Measurements from ENCODE around the gene SELENOM. TPM values are rescaled to one million over a fixed set of nuclear protein-coding genes. Genes with fewer than 3 reads are reported as not detected.

Gene SELENOM, protein sequence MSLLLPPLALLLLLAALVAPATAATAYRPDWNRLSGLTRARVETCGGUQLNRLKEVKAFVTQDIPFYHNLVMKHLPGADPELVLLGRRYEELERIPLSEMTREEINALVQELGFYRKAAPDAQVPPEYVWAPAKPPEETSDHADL
- total RNA-seq, result 3.1 and 3.7 TPM in 2 replicates
- long read RNA-seq, partial matches to known transcripts, result 0 of 1 reads
- long read RNA-seq, other reads (novel, unspliced or antisense), result 0 of 1 reads

GRCh38 chr22:31107178-31107893, at the start of gene SELENOM:
TSS of gene SELENOM (minus strand) at chr22:31107568. CDS start at chr22:31107505, 63 bp downstream.
- H3K4me3 Mint-ChIP-seq (ENCODE audit: low read depth), result peak within 1 kb of the TSS; percentile 71
- peaks cover 27% of the 10 kb centered on the region for H3K27me3 Mint-ChIP-seq
- no peaks in the 10 kb centered on the region for H3K36me3 Mint-ChIP-seq (ENCODE audit: insufficient read depth)
- peak within 1 kb of the TSS; percentile 87 for H3K27ac Mint-ChIP-seq
- H3K9me3 Mint-ChIP-seq (ENCODE audit: low read depth), result no peaks in the 10 kb centered on the region
- peak; percentile 81 for TF ChIP-seq CTCF (IDR thresholded peaks at IDR 0.05; ENCODE audit: unreplicated experiment)
- DNase-seq (ENCODE audit: low spot score, unreplicated experiment), result peak; percentile 83
- peaks cover 5% of the 10 kb centered on the region for H3K4me1 Mint-ChIP-seq (ENCODE audit: low read depth)

DNA sequence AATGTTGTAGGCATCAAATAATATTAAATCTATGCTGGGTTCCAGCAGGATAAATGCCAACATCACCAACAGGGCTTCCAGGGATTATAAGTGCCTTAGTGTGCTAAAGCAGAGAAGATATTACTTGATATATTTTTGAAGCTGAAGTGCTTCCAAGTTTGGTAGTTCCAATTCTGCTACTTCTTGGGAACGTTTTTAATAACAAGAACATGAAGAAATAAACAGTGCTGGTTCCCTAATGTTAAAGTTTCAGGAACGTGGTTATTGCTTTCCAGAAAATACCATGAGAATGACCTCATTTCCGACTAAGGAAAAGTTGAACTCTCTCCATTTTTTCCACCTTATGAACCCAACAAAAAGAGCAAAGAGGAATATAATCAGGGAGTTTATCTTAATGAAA, 48.1 kb upstream of the SELENOM start:
- peaks cover 2% of the 10 kb centered on the region for H3K4me1 Mint-ChIP-seq (ENCODE audit: low read depth)

GRCh38 chr22:31154975-31155374, 47.6 kb upstream of the SELENOM start:
- Mint-ChIP-seq H3K4me1 (ENCODE audit: low read depth) (peaks cover under 1% of the 10 kb centered on the region), H3K9me3 (ENCODE audit: low read depth) (no peaks in the 10 kb centered on the region), H3K36me3 (ENCODE audit: insufficient read depth) (no peaks in the 10 kb centered on the region), H3K27me3 (peaks cover 43% of the 10 kb centered on the region), H3K4me3 (ENCODE audit: low read depth) (no peak overlapping the region), H3K27ac (no peak overlapping the region)
- DNase-seq (ENCODE audit: low spot score, unreplicated experiment), result no peak
- TF ChIP-seq CTCF (IDR thresholded peaks at IDR 0.05; ENCODE audit: unreplicated experiment), result no peak

More for the DNA sequence above, 48.1 kb upstream of the SELENOM start:
- peaks cover 43% of the 10 kb centered on the region for H3K27me3 Mint-ChIP-seq
- TF ChIP-seq CTCF (IDR thresholded peaks at IDR 0.05; ENCODE audit: unreplicated experiment), result no peak
- no peak for DNase-seq (ENCODE audit: low spot score, unreplicated experiment)
- H3K36me3 Mint-ChIP-seq (ENCODE audit: insufficient read depth), result no peaks in the 10 kb centered on the region
- no peak overlapping the region for H3K27ac Mint-ChIP-seq
- no peak overlapping the region for H3K4me3 Mint-ChIP-seq (ENCODE audit: low read depth)
- H3K9me3 Mint-ChIP-seq (ENCODE audit: low read depth), result no peaks in the 10 kb centered on the region

GRCh38 chr22:31153357-31153756, 46.0 kb upstream of the SELENOM start:
- TF ChIP-seq CTCF (IDR thresholded peaks at IDR 0.05; ENCODE audit: unreplicated experiment), result no peak
- no peak for DNase-seq (ENCODE audit: low spot score, unreplicated experiment)
- H3K36me3 Mint-ChIP-seq (ENCODE audit: insufficient read depth), result no peaks in the 10 kb centered on the region
- peaks cover 34% of the 10 kb centered on the region for H3K27me3 Mint-ChIP-seq
- H3K27ac Mint-ChIP-seq, result no peak overlapping the region
- H3K9me3 Mint-ChIP-seq (ENCODE audit: low read depth), result no peaks in the 10 kb centered on the region
- no peak overlapping the region for H3K4me3 Mint-ChIP-seq (ENCODE audit: low read depth)
- H3K4me1 Mint-ChIP-seq (ENCODE audit: low read depth), result no peaks in the 10 kb centered on the region

- no peak for TF ChIP-seq CTCF (IDR thresholded peaks at IDR 0.05; ENCODE audit: unreplicated experiment)
- Mint-ChIP-seq H3K27me3 (peaks cover 24% of the 10 kb centered on the region), H3K9me3 (ENCODE audit: low read depth) (peaks cover 6% of the 10 kb centered on the region), H3K4me3 (ENCODE audit: low read depth) (no peak overlapping the region), H3K27ac (no peak overlapping the region), H3K36me3 (ENCODE audit: insufficient read depth) (no peaks in the 10 kb centered on the region), H3K4me1 (ENCODE audit: low read depth) (no peaks in the 10 kb centered on the region)
- DNase-seq (ENCODE audit: low spot score, unreplicated experiment), result no peak
These were observed 44.5 kb upstream of the SELENOM start for GRCh38 chr22:31151872-31152271.

All from progenitor cell of endocrine pancreas (in vitro differentiated cells).